Loucy (cell line): ENCODE measurements around the gene TTLL13.

ENCODE experiments used
- H2AFZ ChIP-seq: fragments of 200-600 bp; sonication (generic); 2 replicates; pipeline ENCODE4 v1.6.0; 2016; ENCODE audit warnings: antibody characterized with exemption, mild to moderate bottlenecking, low read length, moderate library complexity
- H3F3A ChIP-seq: fragments of 200-600 bp; 2 replicates; pipeline ENCODE4 v1.6.0; 2016; ENCODE audit warnings: antibody characterized with exemption, low read depth, mild to moderate bottlenecking
- H3K27me3 ChIP-seq: fragments of 200-600 bp; sonication (generic); 2 replicates; pipeline ENCODE4 v1.6.1; 2014; ENCODE audit warnings: low read length, mild to moderate bottlenecking; ENCODE audit not compliant: insufficient read depth, poor library complexity, severe bottlenecking
- H3K36me3 ChIP-seq: fragments of 200-600 bp; sonication (generic); 2 replicates; pipeline ENCODE4 v1.6.1; 2016; ENCODE audit warnings: low read length; ENCODE audit not compliant: insufficient read depth
- H3K4me1 ChIP-seq: fragments of 200-600 bp; sonication (generic); 2 replicates; pipeline ENCODE4 v1.5.1; 2014; ENCODE audit warnings: low read length, mild to moderate bottlenecking; ENCODE audit not compliant: insufficient read depth, poor library complexity, severe bottlenecking
- H3K4me2 ChIP-seq: fragments of 200-600 bp; sonication (generic); 2 replicates; pipeline ENCODE4 v1.6.0; 2014; ENCODE audit warnings: antibody characterized with exemption, low read length, low read depth, mild to moderate bottlenecking; ENCODE audit not compliant: poor library complexity, severe bottlenecking
- H3K4me3 ChIP-seq: fragments of 200-600 bp; sonication (generic); 2 replicates; pipeline ENCODE4 v1.5.1; 2014; ENCODE audit warnings: low read length, mild to moderate bottlenecking, mixed read lengths; ENCODE audit not compliant: poor library complexity, severe bottlenecking
- H3K79me2 ChIP-seq: fragments of 200-600 bp; sonication (generic); 2 replicates; pipeline ENCODE4 v1.6.1; 2014; ENCODE audit warnings: low read length; ENCODE audit not compliant: insufficient read depth
- H3K9ac ChIP-seq: fragments of 200-600 bp; sonication (generic); 2 replicates; pipeline ENCODE4 v1.6.0; 2014; ENCODE audit warnings: mild to moderate bottlenecking, low read depth, low read length, moderate library complexity; ENCODE audit not compliant: poor library complexity, severe bottlenecking
- H3K9me2 ChIP-seq: fragments of 200-600 bp; sonication (generic); replicated peaks from 2 replicates; pipeline ENCODE4 v1.6.1; 2016; ENCODE audit warnings: low read depth, low read length, mixed read lengths
- H3K9me3 ChIP-seq: fragments of 200-600 bp; sonication (generic); 2 replicates; pipeline ENCODE4 v1.6.1; 2014; ENCODE audit warnings: mild to moderate bottlenecking, antibody characterized with exemption, low read length, low read depth; ENCODE audit not compliant: insufficient read depth
- H4K20me1 ChIP-seq: fragments of 200-600 bp; sonication (generic); 2 replicates; pipeline ENCODE4 v1.6.0; 2014; ENCODE audit warnings: antibody characterized with exemption, low read length, mild to moderate bottlenecking; ENCODE audit not compliant: insufficient read depth, poor library complexity, severe bottlenecking
- EZH2phosphoT487 ChIP-seq: fragments of 200-600 bp; IDR thresholded peaks from 2 replicates; pipeline ENCODE4 v1.6.1; 2018; ENCODE audit warnings: antibody characterized with exemption, mild to moderate bottlenecking, moderate library complexity, borderline replicate concordance
- TF ChIP-seq, protein P1 (sequence below): fragments of 200-600 bp; sonication (generic); conservative IDR thresholded peaks from 2 replicates; pipeline ENCODE4 v1.5.1; 2014; ENCODE audit warnings: mild to moderate bottlenecking, antibody characterized with exemption, low read length

The TTLL13 gene

DNA sequence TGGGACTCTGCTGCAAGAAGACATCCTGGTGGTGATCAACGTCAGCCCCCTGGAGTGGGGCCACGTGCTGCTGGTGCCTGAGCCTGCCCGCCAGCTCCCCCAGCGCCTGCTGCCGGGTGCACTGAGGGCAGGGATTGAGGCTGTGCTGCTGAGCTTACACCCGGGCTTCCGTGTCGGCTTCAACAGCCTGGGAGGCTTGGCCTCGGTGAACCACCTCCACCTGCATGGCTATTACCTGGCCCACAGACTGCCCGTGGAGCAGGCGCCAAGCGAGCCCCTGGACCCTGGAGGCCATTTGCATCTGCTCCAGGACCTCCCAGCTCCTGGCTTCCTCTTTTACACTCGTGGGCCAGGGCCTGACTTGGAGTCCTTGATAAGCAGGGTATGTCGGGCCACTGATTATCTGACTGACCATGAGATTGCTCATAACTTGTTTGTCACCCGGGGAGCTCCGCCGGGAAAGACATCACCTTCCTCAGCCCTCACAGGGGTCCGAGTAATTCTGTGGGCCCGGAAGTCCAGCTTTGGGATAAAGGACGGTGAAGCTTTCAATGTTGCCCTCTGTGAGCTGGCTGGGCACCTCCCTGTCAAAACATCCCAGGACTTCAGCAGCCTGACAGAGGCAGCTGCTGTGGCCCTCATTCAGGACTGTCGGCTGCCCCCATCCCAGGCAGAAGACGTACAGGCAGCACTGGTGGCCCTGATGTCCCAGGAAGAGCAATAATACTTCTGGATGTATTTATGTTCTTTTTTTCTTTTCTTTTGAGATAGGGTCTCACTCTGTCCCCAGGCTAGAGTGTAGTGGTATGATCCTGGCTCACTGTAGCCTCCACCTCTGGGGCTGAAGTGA lies 7.8 kb upstream of the TTLL13 start:
- Histone ChIP-seq H3K9ac (no peak overlapping the region), H3K9me3 (no peaks in the 10 kb centered on the region), H3K36me3 (no peaks in the 10 kb centered on the region), H3K4me3 (no peak overlapping the region), H2AFZ (no peak overlapping the region), H3F3A (no peaks in the 10 kb centered on the region), H3K27me3 (no peaks in the 10 kb centered on the region), H3K9me2 (no peaks in the 10 kb centered on the region), H3K4me2 (no peak overlapping the region), H3K4me1 (no peaks in the 10 kb centered on the region), H4K20me1 (no peaks in the 10 kb centered on the region), H3K79me2 (no peaks in the 10 kb centered on the region)
- TF ChIP-seq EZH2phosphoT487 = no peak
- TF ChIP-seq, protein P1, sequence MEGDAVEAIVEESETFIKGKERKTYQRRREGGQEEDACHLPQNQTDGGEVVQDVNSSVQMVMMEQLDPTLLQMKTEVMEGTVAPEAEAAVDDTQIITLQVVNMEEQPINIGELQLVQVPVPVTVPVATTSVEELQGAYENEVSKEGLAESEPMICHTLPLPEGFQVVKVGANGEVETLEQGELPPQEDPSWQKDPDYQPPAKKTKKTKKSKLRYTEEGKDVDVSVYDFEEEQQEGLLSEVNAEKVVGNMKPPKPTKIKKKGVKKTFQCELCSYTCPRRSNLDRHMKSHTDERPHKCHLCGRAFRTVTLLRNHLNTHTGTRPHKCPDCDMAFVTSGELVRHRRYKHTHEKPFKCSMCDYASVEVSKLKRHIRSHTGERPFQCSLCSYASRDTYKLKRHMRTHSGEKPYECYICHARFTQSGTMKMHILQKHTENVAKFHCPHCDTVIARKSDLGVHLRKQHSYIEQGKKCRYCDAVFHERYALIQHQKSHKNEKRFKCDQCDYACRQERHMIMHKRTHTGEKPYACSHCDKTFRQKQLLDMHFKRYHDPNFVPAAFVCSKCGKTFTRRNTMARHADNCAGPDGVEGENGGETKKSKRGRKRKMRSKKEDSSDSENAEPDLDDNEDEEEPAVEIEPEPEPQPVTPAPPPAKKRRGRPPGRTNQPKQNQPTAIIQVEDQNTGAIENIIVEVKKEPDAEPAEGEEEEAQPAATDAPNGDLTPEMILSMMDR = no peak

GRCh38 chr15:90243943-90244639 lies 5.3 kb upstream of the TTLL13 start:
- no peaks in the 10 kb centered on the region for H3K4me1 ChIP-seq
- no peak overlapping the region for H3K4me3 ChIP-seq
- no peaks in the 10 kb centered on the region for H3K36me3 ChIP-seq
- H3K9ac ChIP-seq = no peak overlapping the region
- no peaks in the 10 kb centered on the region for H3K79me2 ChIP-seq
- no peak overlapping the region for H2AFZ ChIP-seq
- no peaks in the 10 kb centered on the region for H3K9me2 ChIP-seq
- no peaks in the 10 kb centered on the region for H3K27me3 ChIP-seq
- no peaks in the 10 kb centered on the region; the same call in 1 of the 2 replicates for H3F3A ChIP-seq
- no peak for TF ChIP-seq EZH2phosphoT487
- TF ChIP-seq, protein P1 = no peak
- no peaks in the 10 kb centered on the region for H4K20me1 ChIP-seq
- no peak overlapping the region for H3K4me2 ChIP-seq
- H3K9me3 ChIP-seq = no peaks in the 10 kb centered on the region

DNA sequence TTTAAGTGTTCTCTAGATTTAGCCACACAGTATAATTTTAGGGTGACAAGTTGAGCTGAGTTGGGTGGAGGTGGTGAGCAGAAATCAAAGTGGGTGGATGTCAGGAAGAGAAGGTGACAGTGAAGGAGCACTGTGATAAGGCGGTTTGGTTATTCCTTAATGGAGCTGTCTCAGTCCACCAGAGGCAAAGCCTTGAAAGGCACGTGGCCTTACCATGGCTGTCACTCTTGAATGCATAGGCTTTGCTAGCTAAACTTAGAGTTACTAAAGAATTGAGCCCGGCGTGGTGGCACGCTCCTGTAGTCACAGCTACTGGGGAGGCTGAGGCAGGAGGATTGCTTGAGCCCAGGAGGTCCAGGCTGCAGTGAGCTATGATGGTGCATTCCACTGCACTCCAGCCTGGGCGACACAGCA lies 560 bp upstream of the TTLL13 start:
- TF ChIP-seq, protein P1 = no peak
- no peak for TF ChIP-seq EZH2phosphoT487
- Histone ChIP-seq H3K79me2 (no peaks in the 10 kb centered on the region), H3K36me3 (no peaks in the 10 kb centered on the region), H3K9me3 (no peaks in the 10 kb centered on the region), H4K20me1 (no peaks in the 10 kb centered on the region), H3K9me2 (no peaks in the 10 kb centered on the region), H3K4me3 (no peak overlapping the region), H3F3A (no peaks in the 10 kb centered on the region; the same call in 1 of the 2 replicates), H3K27me3 (no peaks in the 10 kb centered on the region), H3K4me1 (no peaks in the 10 kb centered on the region), H3K9ac (no peak overlapping the region), H2AFZ (no peak overlapping the region), H3K4me2 (no peak overlapping the region)
